Uterus (tissue), 2 donors: ENCODE data around the gene SIM2.

Experiments used
- CTCF ChIP-seq, 4 experiments: fragments of 200-600 bp in 2 of 4; fragments of 450-650 bp in 2 of 4; sonication (generic) in 2 of 4; IDR thresholded peaks; one replicate each; pipeline ENCODE4 v1.5.1; 2016 to 2019; ENCODE audit warnings: antibody characterized with exemption in 4 of 4, mild to moderate bottlenecking in 2 of 4, moderate library complexity in 1 of 4
- POLR2A ChIP-seq, 2 donors: fragments of 450-650 bp; IDR thresholded peaks; one replicate each; pipeline ENCODE4 v1.6.1; 2016; ENCODE audit warnings: antibody characterized with exemption in 2 of 2, mild to moderate bottlenecking in 1 of 2, moderate library complexity in 1 of 2

GRCh38 chr21:36694031-36694515 is 4.8 kb upstream of the SIM2 start:
- no peak for TF ChIP-seq CTCF (IDR thresholded peaks at IDR 0.05)
- TF ChIP-seq POLR2A (IDR thresholded peaks at IDR 0.05) = no peak
